ENCODE data around the gene FHOD3.

The FHOD3 gene

DNA sequence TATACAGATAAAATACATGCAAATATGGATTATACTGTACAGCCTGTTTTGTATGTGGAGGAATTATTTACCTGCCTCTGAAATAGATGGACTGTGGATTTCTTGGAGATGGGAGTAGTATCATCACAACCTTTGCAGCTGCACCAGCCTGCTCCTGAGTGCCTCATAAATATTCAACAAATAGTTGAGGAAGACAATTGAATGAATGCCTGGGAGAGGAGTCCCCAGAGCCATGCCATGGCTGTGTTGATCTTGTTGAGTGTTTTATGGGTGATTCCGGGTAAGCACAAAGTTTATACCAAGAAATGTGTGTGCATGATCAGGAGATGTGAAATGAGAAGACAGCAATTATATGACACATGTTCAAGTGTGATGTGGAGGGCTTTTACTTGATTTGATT is 225.0 kb downstream of the FHOD3 start:
- no peak for DNase-seq (ENCODE audit: low read depth)

DNA sequence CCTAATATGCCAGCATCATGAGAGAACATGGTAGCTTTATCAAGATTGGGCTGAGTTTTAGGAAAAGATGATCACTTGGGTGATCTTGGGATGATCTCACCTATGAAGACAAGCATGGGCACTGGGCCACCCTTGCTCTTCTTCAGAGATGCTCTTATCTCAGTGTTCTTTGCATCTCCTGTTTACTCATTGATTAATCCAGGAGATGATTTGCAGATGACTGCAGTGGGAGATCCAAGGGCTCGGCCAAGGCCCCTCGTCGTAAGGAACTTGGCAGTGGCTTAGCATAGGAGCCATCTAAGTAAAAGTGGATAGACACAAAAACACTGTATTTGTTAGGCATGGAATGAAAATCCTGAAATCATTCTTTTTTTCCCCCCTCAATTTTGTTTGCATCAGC is 228.4 kb downstream of the FHOD3 start:
- DNase-seq (ENCODE audit: low read depth) = no peak

DNA sequence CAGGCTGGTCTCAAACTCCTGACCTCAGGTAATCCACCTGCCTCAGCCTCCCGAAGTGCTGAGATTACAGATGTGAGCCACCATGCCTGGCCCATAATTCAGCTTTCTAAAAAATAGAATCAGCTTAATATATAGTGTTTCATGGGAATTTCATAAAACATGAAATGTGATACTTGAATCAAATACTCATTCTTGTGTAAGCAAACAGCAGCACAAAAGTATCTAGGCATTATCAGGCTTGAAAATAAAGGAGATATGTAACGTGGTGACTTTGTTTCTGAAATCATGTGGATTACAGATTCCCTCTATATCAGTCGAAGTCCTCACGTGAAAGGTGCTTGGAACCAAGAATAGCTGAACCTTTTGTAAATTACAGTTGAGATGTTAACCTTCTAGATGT is 229.1 kb downstream of the FHOD3 start:
- no peak for DNase-seq (ENCODE audit: low read depth)

DNA sequence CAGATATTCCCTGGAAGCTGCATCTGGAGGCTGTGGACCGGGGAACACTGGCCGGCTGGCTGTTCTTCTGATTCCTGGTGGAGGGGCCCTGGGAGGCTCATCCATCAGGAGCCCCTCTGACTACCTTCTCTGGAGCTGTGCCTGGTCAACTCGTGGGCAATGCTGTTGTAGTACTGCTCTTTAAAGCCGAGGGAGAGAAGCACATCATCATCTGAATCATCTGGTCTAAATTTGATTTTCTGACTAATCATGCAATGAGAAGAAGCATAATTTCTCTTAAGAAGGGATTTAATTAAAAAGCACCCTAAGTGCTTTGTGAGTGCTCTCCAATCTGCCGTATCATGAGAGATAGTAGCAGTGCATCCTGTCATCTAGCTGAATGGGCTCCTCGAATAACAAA is 229.5 kb downstream of the FHOD3 start:
- DNase-seq (ENCODE audit: low read depth) = no peak

DNA sequence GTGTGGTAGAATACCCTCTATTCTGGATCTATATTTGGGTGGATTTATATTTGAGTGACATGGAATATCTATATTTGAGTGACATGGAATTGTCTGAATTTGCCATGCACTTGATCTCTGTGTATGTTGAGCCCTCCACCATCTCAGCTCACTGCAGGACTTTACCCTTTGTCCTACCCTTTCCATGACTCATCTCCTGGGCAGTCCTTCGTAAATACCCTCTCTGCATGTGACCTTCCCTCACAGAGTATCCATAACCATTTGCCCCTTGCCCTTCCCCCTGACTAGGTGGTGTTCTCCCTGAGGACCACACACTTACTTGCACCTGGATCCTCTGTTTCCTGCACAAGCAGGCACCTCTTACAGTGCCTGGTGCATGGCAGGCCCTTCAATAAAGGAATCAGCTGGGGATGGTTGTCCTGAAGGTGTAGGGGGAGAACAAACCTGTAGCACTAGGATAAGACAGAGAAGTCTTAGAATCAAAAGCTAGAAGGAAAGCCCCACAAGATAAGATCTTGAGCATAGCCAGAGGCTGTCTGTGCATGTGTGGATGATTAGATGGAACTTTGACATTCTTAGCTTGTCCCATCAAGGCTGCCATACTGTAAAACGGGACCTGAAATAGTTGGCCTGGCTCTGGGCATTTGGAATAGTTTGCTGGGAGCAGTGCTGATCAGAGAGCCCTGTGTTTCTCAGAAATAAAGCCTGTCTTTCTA is 230.4 kb downstream of the FHOD3 start:
- DNase-seq (ENCODE audit: low read depth) = no peak

DNA sequence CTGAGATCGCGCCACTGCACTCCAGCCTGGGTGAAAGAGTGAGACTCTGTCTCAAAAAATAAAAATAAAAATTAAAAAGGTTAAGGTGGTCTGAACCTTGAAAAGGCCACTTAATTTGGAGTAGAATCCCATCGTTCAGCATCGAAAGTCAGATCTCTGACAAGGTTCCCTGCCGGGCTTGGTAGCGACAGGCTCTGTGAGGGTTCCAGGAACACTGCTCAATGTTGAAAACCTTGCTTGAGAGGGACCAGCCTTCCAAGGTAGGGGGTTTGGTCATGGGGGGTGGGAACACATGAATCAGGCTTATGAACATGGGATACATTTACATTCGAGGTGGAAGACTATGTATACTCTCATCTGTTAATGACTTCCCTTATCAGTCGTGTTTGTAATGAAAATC is 232.2 kb downstream of the FHOD3 start:
- DNase-seq (ENCODE audit: low read depth) = no peak

DNA sequence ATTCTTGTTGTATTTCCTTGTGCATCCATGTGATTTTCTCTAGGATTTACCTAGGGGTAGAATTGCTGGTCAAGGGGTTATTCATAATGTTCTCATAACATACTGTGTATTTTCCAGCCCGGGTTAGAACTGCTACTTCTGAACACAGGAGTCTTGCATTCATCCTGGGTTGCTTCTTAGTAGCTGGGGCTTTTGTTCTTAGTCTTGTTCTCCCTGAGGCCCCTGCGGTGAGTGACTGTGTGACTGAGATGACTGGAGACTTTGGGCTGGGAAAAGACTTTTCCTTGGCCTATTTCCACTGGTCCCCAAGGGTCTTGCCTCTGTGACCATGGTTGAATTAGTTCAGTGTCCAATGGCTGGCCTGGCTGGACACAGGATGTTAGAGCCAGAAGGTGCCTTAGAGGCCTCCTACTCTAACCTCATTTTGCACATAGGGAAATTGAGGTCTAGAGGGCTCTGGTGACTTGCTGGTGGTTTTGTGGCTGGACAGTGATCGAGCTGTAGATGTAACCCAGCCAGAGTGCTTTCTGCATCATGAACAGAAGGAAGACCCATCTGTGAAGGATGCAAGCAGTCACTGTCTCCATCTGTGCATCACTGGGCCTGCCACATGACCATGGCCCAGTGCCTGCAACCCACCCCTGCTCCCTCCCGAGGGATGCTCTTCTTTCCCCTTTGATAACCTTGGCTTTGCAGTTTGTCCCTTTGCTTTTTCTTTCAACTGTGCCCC is 233.3 kb downstream of the FHOD3 start:
- DNase-seq (ENCODE audit: low read depth) = no peak

DNA sequence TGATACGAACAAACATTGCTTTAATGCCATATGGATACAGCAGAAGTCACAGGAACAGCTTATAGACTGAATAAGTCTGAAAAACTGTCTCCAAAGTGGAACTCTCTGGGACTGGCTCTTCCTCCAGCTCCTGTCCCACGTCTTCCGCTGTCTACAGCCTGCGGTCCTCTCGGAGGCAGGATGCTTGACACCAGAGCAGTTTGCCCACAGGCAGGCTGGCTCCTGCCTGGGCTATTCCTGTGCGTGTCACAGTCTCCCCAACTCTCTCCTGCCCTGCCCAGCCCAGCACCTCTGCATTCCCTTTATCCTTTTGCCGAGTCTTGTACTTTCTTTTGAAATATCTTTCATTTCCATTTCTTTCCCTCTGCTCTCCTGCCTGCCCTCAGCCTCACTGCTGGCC is 234.1 kb downstream of the FHOD3 start:
- DNase-seq (ENCODE audit: low read depth) = no peak

DNA sequence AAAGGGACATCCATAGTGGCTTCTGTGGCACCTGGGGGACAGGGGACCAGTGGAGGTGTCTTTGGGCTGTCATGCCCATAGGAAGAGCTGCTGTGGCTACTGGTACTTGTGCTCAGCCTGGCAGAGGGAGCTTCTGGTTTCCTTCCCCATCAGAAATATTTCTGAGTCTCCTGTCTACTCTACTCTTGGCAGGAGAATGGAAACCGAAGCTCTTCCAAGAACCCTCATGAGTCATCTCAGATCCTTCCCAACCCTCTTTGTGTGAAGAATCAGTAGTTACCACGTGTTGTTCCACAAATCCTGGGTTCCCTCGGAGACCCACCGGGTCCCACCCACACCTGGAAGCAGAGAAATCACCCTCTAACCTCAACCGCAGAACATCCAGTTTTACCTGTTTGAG is 234.9 kb downstream of the FHOD3 start:
- DNase-seq (ENCODE audit: low read depth) = no peak

DNA sequence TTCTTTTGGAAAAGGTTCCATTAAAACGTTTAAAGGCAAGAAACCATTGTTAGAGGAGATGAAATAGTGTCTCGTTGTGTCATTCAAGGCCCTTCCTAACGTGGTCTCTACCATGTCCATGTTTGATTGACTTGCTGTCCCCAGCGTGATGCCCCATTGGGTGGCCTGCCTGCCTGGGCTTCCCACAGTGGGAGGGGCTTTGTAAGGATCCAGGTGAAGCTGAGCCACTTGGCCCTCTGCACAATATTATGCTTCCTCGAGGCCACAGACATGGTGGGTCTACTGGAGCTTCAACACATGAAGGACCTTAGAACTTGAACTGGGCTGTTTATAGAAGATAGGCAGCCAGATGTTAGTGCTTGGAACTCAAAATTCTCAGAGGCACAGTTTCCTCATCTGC is 235.3 kb downstream of the FHOD3 start:
- no peak for DNase-seq (ENCODE audit: low read depth)

DNA sequence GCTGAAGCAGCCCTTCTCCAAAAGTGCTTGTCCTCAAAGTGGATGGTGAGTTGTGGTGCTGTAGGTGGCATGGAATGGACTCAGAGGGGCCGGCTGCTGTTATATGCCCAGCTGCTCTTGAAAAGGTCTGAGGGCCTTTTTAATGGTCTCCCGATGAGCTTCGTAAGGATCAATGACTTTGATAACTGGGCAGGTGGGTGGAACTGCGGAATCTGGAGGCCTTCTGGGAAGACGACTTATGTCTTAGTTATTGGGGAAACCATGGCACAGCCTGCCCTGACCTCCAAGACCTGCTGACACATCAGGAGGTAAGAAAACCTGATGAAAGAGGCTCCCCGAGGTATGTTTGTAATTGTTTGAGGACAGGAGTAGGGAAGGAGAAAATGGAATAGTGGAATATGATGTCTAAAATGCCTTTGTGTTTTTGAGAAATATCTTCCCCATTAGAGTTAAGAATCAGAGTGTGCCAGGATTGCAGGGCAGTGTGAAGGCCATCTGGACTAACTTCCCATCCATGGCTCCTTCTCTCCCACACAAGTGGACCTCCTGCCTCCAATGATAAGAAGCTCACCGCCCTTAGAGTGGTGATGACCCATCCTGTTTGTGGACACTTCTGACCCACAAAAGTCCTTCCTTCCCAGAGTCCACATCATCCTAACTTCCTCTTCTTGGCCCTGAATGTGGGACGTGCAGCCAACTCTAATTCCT is 236.1 kb downstream of the FHOD3 start:
- no peak for DNase-seq (ENCODE audit: low read depth)

DNA sequence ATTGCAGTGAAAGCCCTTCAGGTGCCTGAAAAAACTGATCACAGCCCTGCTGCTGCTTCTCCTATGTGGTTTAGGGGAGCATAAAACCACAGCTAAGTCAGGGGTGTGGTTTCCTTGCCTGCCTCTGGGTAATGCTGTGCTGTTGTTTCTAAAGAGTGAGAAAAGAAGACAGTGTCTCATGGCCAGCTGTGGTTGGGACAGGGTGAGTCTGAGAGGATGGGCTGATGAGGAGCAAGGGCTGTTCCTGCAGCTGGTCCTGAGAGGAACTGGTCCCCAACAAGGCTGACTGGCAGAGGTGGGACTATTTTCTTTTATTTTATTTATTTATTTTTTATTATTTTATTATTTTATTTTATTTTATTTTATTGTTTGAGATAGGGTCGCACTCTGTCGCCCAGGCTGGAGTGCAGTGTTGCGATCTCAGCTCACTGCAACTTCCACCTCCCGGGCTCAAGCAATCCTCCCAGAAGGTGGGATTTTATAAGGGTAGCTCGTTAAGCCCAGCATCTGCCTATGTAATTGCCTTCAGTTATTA is 236.7 kb downstream of the FHOD3 start:
- no peak for DNase-seq (ENCODE audit: low read depth)

DNA sequence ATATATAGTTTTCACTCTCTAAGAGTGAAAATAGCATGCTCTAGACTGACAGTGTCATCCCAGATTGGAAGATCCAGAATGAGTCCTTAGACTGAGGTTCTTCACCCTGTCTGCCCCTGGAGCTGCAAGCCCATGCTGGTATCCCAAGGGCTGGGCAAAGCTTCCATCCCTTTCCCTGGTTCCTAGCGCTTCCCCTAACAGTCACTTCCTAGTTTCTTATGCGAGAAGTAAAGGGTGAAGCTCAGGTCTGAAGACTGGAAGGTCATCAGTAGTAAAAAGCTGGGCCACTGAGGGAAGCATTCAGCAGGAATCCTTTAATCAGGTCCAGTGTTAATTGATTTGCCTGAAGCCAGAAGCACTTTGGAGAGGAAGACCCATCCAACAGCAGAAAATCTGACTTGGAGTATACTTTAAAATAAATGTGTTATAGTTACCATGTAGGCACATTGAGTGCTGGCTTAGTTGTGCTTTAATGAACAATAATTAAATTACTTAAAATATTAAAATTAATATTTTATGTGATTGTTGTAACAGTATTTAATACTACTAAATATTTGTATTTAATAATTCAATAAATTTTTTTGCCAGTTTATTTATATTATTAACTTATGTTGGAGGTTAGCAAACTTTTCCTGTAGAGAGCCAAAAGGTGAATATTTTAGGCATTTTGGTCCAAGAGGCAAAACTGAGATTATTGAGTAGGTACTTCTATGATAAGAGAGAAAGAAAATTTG is 237.9 kb downstream of the FHOD3 start:
- no peak for DNase-seq (ENCODE audit: low read depth)

DNA sequence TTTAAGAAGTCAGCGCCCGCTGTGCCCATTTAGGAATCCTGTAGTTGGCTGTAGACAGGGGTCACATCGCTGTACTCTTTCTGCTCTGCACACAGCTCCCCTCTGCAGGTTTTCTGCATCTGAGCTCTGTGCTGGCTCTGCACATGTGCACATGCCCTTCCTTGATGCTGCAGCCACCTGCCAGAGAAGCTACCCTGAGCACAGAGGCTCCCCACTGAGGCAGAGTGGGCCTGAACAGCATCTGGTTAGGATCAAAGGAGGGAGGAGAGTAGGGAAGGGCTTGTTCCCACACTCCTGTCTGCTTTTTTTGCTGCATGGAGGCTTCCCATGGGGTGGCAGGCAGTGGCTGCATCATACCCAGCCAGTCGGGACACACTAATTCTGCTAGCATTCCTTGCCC is 238.9 kb downstream of the FHOD3 start:
- DNase-seq (ENCODE audit: low read depth) = no peak

DNA sequence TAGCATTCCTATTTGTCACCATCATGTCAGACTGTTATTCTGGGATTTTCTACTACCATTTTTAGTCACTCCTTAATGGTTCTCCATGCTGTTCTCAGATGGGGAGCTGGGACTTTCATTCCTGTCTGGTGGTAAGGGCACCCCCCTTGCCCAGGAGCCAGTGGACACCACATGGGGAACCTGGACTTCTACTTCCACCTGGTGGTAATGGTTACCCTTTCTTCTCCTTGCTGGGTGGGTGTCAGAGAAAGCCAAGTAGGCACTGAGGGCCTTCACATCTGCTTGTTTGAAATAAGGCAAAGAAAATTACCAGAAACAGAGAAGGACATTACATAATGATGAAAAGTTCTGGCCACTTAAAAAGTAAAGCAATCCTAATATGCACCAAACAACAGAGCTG is 239.8 kb downstream of the FHOD3 start:
- no peak for DNase-seq (ENCODE audit: low read depth)

DNA sequence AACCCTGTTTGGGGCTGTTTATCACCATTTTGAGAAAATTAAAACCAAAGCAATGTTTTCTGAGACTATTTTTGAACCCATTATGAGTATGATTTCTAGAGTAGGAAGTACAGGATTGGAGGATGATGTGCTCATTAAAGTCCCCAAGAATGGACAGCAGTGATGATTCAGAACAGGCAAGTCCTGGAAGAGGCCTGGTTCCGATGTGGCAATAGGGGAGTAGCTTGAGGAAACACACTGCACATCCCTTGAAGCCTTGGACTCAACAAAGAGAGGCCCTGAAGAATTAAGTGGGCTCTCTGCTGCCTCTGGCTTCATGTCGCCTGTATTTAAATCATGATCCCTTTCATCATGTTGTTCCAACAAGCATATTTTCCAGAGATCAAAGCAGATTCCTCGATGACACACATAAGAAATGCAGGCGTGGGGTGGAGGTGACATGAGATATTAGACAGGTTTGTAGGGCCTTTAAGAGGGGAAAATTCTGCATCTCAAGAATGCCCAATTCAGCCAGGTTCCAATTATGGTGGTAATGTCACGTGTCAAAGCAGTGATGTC is 242.2 kb downstream of the FHOD3 start:
- DNase-seq (ENCODE audit: low read depth) = no peak

DNA sequence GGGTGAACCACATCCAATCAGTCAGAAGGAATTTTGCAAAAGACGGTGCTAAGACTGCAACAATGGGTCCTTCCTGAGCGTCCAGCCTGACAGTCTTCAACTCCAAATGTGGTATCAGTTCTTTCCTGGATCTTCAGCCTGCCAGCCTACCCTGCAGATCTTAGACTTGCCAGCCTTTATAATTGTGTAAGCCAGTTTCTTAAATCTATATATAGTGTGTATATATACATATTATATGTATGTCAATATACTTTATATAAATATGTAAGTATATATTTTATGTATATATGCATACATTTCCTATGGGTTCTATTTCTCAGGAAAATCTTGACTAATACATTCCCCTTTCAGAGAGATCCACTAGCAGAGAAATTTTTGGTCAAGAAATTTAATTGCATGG is 245.5 kb downstream of the FHOD3 start:
- DNase-seq (ENCODE audit: low read depth) = no peak

DNA sequence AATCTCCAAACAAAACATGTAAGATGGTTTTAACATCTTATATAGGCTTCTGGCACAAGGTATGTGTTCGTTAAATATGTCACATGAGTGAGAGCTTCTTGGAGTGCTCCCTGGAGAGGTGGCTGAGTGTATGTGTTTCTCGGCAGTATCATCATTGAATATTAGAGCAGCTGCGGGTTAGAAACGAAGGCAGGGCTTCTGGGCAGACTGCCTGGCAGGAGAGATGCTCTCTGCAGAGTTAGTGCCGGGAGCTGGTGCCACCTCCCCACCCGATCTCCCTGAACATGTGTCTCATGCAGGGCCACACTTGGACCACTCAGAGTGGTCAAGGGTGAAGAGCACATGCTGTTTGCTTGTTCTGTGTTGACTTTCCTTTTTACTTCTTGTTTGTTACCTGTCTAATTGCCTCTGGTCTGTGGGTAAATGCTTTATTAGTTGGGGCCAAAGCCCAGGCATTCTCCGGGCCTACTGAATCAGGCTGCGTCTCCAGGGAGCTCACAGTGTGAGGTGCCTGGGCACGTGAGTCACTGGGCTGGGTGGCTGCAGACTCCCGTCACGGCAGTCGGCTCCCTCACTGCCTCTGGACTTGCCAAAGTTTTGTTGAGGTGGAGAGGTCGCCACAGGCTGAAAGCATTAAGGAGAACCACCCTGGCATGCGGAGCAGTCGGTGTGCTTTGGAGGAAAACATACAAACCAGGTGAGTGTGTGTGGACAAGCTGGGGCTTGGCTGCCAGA is 246.6 kb downstream of the FHOD3 start:
- DNase-seq (ENCODE audit: low read depth) = no peak

DNA sequence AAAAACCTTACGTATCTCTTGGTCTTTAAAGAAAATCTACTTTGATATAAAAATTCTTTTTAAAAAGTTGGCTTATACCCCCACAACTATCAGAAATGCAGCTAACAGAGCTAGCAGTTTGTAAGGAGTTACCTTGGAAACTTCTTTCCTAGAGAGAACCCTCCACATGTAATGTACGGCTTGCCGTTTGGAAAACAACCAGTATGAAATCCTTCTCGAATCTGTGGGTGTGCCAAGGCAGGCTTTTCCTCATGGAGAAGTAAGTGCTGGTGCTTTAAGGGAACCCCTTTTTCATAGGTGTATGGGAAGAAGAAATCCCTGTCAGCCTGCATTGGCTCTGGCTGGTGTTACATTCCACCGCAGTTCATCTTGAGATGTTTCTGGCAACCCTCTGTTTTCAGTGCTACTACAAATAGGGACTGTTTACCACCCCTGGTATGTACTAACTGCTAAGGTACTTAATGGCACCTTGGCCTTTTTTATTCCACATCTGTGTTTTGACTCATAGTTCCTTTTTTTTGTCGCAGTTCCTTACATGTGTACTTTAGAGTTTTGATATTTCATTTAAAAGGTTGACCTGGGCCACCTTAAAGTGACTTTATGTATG is 248.4 kb downstream of the FHOD3 start:
- no peak for DNase-seq (ENCODE audit: low read depth)

DNA sequence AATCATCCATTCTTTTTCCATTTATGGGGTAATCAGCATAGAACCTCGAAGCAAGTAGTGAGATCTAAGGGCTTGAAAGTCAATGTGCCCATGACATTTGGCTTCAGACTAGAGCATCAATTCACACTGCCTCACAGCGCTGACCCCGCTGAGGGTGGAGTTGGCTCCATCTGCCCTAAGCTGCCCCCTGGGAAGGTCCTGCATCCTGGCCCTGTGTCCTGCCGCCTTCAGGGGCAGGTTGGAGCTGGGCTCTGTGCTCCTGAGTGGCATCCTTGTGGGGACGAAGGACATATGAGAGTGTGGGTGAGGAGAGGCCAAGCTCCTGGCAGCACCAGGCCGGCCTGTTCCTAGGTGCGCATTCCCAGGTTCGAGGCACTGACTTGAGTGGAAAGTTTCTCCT is 249.4 kb downstream of the FHOD3 start:
- DNase-seq (ENCODE audit: low read depth) = no peak

DNA sequence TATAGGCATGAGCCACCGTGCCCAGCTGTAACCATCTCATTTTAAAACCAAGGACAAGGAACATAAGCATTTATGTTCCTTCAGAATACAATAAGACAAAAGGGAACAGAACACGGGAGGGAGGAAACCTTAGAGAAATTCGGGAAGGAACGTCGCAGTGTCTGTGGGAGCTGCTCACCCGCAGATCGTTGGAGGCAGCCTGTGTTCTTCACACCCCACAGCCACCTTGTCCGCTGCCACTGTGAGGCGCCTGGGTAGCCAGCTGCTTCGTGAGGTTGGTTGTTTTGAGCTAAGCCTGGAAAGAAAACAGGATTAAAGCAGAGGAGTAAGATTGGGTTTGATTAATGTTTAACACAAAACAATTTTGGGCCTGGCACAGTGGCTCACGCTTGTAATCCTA is 250.0 kb downstream of the FHOD3 start:
- DNase-seq (ENCODE audit: low read depth) = no peak

Data from stimulated activated CD8-positive, alpha-beta memory T cell treated with anti-CD3 and anti-CD28 coated beads, Interleukin-12 subunit alpha, Interleukin-12 subunit beta, amount 100 ng/mL, for 4 hours (primary cell).